ENCODE data around the gene LRP10.

DNA sequence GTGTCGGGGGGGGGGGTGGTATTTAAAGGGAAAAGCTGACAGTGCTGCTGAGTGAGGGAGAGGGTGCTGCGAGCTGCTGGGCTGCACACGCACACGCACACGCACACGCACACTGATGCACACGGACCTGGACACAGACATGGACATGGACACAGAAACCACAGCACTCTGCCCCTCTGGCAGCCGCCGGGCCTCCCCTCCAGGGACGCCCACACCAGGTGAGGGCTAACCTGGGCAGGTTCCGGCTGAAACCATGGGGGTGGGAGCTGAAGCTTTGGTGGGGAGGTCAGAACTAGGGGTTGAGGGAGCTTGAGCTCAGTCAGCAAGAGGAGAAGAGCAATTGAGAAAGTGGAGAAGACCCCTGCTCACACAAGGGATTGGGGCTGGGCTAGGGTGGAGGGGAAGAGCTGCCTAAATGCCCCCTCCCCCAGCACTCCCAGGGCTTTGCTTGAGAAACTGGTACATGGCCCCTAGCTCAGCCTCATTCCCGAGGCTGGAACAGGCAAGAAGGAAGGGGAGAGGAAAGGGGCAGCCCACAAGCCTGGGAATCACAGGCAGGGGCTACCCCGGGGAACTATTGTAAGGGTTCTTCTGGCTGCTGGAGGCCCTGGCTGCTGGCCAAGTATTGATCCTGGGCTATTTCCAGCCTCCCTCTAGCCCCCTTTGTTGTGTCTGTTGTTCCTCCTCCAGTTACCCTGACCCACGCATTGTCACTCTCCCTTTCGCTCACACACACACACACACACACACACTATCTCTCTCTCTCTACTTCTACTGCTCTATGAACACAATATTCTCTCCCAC, 11.8 kb downstream of the LRP10 start, which contains the start of gene REM2:
- TF ChIP-seq, protein P1, sequence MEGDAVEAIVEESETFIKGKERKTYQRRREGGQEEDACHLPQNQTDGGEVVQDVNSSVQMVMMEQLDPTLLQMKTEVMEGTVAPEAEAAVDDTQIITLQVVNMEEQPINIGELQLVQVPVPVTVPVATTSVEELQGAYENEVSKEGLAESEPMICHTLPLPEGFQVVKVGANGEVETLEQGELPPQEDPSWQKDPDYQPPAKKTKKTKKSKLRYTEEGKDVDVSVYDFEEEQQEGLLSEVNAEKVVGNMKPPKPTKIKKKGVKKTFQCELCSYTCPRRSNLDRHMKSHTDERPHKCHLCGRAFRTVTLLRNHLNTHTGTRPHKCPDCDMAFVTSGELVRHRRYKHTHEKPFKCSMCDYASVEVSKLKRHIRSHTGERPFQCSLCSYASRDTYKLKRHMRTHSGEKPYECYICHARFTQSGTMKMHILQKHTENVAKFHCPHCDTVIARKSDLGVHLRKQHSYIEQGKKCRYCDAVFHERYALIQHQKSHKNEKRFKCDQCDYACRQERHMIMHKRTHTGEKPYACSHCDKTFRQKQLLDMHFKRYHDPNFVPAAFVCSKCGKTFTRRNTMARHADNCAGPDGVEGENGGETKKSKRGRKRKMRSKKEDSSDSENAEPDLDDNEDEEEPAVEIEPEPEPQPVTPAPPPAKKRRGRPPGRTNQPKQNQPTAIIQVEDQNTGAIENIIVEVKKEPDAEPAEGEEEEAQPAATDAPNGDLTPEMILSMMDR (conservative IDR thresholded peaks at IDR 0.05; ENCODE audit: low read depth, low read length): no peak
- no peak for TF ChIP-seq EZH2 (IDR thresholded peaks at IDR 0.05; ENCODE audit: borderline replicate concordance, low read depth, low read length, poor library complexity, severe bottlenecking)
